GM12878 (cell line): Measurements from ENCODE around the gene LMOD3. TPM values are rescaled to one million over a fixed set of nuclear protein-coding genes. Genes with fewer than 3 reads are reported as not detected.
A peak's percentile ranks its signal among the peaks of the same experiment; 100 is the strongest.

Experiments
- ATAC-seq: fragments of 200-7000 bp; cut with Tn5 transposase; 3 replicates; pipeline ENCODE4 v1.9.1; 2020; ENCODE audit warnings: mild to moderate bottlenecking, moderate library complexity
- BruUV-seq: library from RNA; stranded (reverse); fragments of 400-500 nt; replicated peaks from 2 replicates; lab custom pipeline; 2021; lab: Mats Ljungman, UMichigan
- CTCF ChIA-PET: fragments of 300-600 bp; sonication (Branson Sonifier 250); formaldehyde crosslinking; extraction: SDS; loops from one replicate; lab custom pipeline; 2021; ENCODE audit warnings: inconsistent platforms; lab: Yijun Ruan, JAX
- POLR2A ChIA-PET: fragments of 350-600 bp; formaldehyde crosslinking; extraction: SDS; loops from one replicate; lab custom pipeline; 2021; ENCODE audit warnings: inconsistent platforms; lab: Charles Lee
- RAD21 ChIA-PET: fragments of 300-600 bp; sonication (Branson Sonifier 250); formaldehyde crosslinking; loops from one replicate; lab custom pipeline; 2023; ENCODE audit warnings: antibody characterized with exemption; ENCODE audit not compliant: unreplicated experiment; lab: Charles Lee
- SMC1A ChIA-PET: fragments of 300-600 bp; sonication (Branson Sonifier 250); formaldehyde crosslinking; loops from one replicate; lab custom pipeline; 2023; ENCODE audit not compliant: unreplicated experiment, uncharacterized antibody; lab: Charles Lee
- DNase-seq: peaks from one replicate; pipeline ENCODE4 v3.0.0-alpha.2; 2011; ENCODE audit warnings: low read depth, low spot score
- FAIRE-seq: peaks from 3 replicates; lab custom pipeline; 2011; peaks lifted over from hg19 to GRCh38; lab: Jason Lieb, UNC
- H2AFZ ChIP-seq: 2 replicates; pipeline ENCODE4 v1.6.0; 2011; ENCODE audit warnings: low read depth, low read length, control low read depth; ENCODE audit not compliant: control insufficient read depth
- H3K27ac ChIP-seq: 2 replicates; pipeline ENCODE4 v1.5.1; 2011; ENCODE audit warnings: control low read depth; ENCODE audit not compliant: control insufficient read depth, insufficient read depth
- H3K27me3 ChIP-seq, 2 experiments: replicated peaks in 1 of 2; 2 replicates each; pipeline versions ENCODE4 v1.6.0 to v1.6.1; 2011; ENCODE audit warnings: low read length in 1 of 2; ENCODE audit not compliant: control insufficient read depth in 2 of 2, insufficient read depth in 2 of 2
- H3K36me3 ChIP-seq, 2 experiments: 2 replicates each; pipeline ENCODE4 v1.5.1; 2011; ENCODE audit warnings: low read length in 1 of 2; ENCODE audit not compliant: control insufficient read depth in 2 of 2, insufficient read depth in 2 of 2
- H3K4me1 ChIP-seq: 2 replicates; pipeline ENCODE4 v1.6.1; 2011; ENCODE audit warnings: mild to moderate bottlenecking, low read length, moderate library complexity, mixed read lengths; ENCODE audit not compliant: control insufficient read depth, insufficient read depth
- H3K4me2 ChIP-seq: 2 replicates; pipeline ENCODE4 v1.6.0; 2011; ENCODE audit warnings: control low read depth; ENCODE audit not compliant: control insufficient read depth, insufficient read depth
- H3K4me3 ChIP-seq: fragments of 200-600 bp; sonication (generic); 2 replicates; pipeline ENCODE4 v1.5.1; 2016
- H3K79me2 ChIP-seq: 2 replicates; pipeline ENCODE4 v1.6.0; 2011; ENCODE audit warnings: low read length; ENCODE audit not compliant: control insufficient read depth, insufficient read depth
- H3K9ac ChIP-seq: 2 replicates; pipeline ENCODE4 v1.8.0; 2011; ENCODE audit warnings: low read length, control low read depth, mixed read lengths; ENCODE audit not compliant: control insufficient read depth, insufficient read depth
- H3K9me3 ChIP-seq: replicated peaks from 3 replicates; pipeline ENCODE4 v1.5.1; 2011; ENCODE audit warnings: mild to moderate bottlenecking, low read length; ENCODE audit not compliant: control insufficient read depth, insufficient read depth
- H4K20me1 ChIP-seq: 2 replicates; pipeline ENCODE4 v1.6.0; 2011; ENCODE audit not compliant: control insufficient read depth, insufficient read depth
- CBX3 ChIP-seq: fragments of 200-600 bp; sonication (generic); IDR thresholded peaks from 2 replicates; pipeline ENCODE4 v1.6.1; 2016; ENCODE audit warnings: low read depth, borderline replicate concordance
- DPF2 ChIP-seq: fragments of 450-650 bp; IDR thresholded peaks from 2 replicates; pipeline ENCODE4 v1.6.1; 2017; ENCODE audit warnings: mild to moderate bottlenecking
- EP300 ChIP-seq, 2 experiments: fragments of 150-350 bp in 1 of 2; IDR thresholded peaks; 2 replicates each; pipeline ENCODE4 v1.6.1; 2011 to 2012; ENCODE audit warnings: low read depth in 2 of 2, low read length in 2 of 2, borderline replicate concordance in 1 of 2, improper control_type of control experiment in 1 of 2, inconsistent platforms in 1 of 2; ENCODE audit not compliant: control insufficient read depth in 1 of 2
- IKZF2 ChIP-seq, 2 experiments: fragments of 450-650 bp; IDR thresholded peaks; 2 replicates each; pipeline ENCODE4 v1.6.1; 2017; ENCODE audit warnings: mild to moderate bottlenecking in 2 of 2, moderate library complexity in 2 of 2
- IRF4 ChIP-seq: IDR thresholded peaks from 2 replicates; pipeline ENCODE4 v1.6.1; 2011; ENCODE audit warnings: low read depth, low read length
- NBN ChIP-seq: fragments of 450-650 bp; IDR thresholded peaks from 2 replicates; pipeline ENCODE4 v1.6.1; 2016
- RUNX3 ChIP-seq: IDR thresholded peaks from 2 replicates; pipeline ENCODE4 v1.6.1; 2012; ENCODE audit warnings: low read length, inconsistent platforms
- SPI1 ChIP-seq: IDR thresholded peaks from 2 replicates; pipeline ENCODE4 v1.6.1; 2011; ENCODE audit warnings: low read depth, mild to moderate bottlenecking, low read length, moderate library complexity, borderline replicate concordance; ENCODE audit not compliant: insufficient read depth
- TCF12 ChIP-seq: IDR thresholded peaks from 2 replicates; pipeline ENCODE4 v1.6.1; 2011; ENCODE audit warnings: low read depth, mild to moderate bottlenecking, low read length
- ZNF217 ChIP-seq: fragments of 450-650 bp; IDR thresholded peaks from 2 replicates; pipeline ENCODE4 v1.6.1; 2017; ENCODE audit warnings: antibody characterized with exemption, mild to moderate bottlenecking
- ZNF687 ChIP-seq: fragments of 450-650 bp; IDR thresholded peaks from 2 replicates; pipeline ENCODE4 v1.6.1; 2017; ENCODE audit warnings: mild to moderate bottlenecking, moderate library complexity
- WGBS: methylation state at CpG from one replicate; pipeline ENCODE4 v1.1.6; 2016; ENCODE audit warnings: low lambda C conversion rate; ENCODE audit not compliant: insufficient replicate concordance, insufficient coverage; ENCODE audit errors: missing lambda C conversion rate; 5-methylcytosine and 5-hydroxymethylcytosine counted together
- in situ Hi-C: fragments of 300-500 bp; cut with MboI; formaldehyde crosslinking; loops from 9 replicates; pipeline ENCODE4 v1.14.3; 2018; ENCODE audit warnings: mixed read lengths
- intact Hi-C: fragments of 100-400 bp; cut with micrococcal nuclease; formaldehyde crosslinking; loops from one replicate; pipeline ENCODE4 v1.14.2; 2022; ENCODE audit not compliant: unreplicated experiment
- polyA plus RNA-seq, 11 experiments: library from polyadenylated mRNA; depleted of rRNA in 4 of 11; unstranded in 6 of 11; stranded (reverse) in 5 of 11; fragments of >200 nt; fragmentation: Nextera tagmentation in 4 of 11; fragmentation: Illumina TruSeq in 1 of 11; extraction: Ambion mirVana in 4 of 11; extraction: Trizol in 1 of 11; gene quantifications; 1 replicate in 1 of 11; 2 replicates in 10 of 11; pipeline versions ENCODE4 v1.2.1 to v1.2.3, GENCODE V29; 2011 to 2016; ENCODE audit warnings: inconsistent platforms in 2 of 11, missing spikeins in 2 of 11, low read depth in 1 of 11
- total RNA-seq, 4 experiments: library from RNA; depleted of rRNA in 3 of 4; stranded (reverse); fragments of >200 nt in 3 of 4; fragmentation: Illumina TruSeq in 1 of 4; extraction: Trizol in 1 of 4; gene quantifications; 2 replicates each; pipeline versions ENCODE4 v1.2.1 to v1.2.3, GENCODE V29; 2013 to 2021

LMOD3 gene
- total and polyA plus RNA-seq, 10 of the 15 experiments (the other 5 are each of a cell fraction or from before 2014, with no cell fraction given) = 0.04 to 0.20 (median 0.09) TPM; not detected in 1

GRCh38 chr3:69058947-69059224 is 63.5 kb downstream of the LMOD3 start:
- CTCF ChIA-PET = interaction anchor here (1.0 to 2.2 kb wide), 4 partner anchors 17 to 33 kb away, joined by 3 to 4 read pairs (median 4); no protein-coding TSS in a partner anchor

GRCh38 chr3:69058180-69058946 is 64.0 kb downstream of the LMOD3 start:
- H3K4me2 ChIP-seq = peak overlapping the region; percentile 66
- SMC1A ChIA-PET = interaction anchor here (0.7 to 4.0 kb wide), 11 partner anchors 9 to 145 kb away, joined by 3 to 27 read pairs (median 4); no protein-coding TSS in a partner anchor
- TF ChIP-seq CBX3 = no peak
- TF ChIP-seq ZNF687 = 0 out of 2 replicates have a peak, but pooled peaks have one; percentile 39
- peak; percentile 95 for TF ChIP-seq SPI1
- TF ChIP-seq NBN = no peak
- no peak for TF ChIP-seq TCF12
- TF ChIP-seq IRF4 = 0 out of 2 replicates have a peak, but pooled peaks have one; percentile 28
- TF ChIP-seq IKZF2 (IDR thresholded peaks at IDR 0.05) = peak in 1 of 2 experiments; percentile 32; a peak in 1 of 4 replicates
- peak; percentile 71 for TF ChIP-seq RUNX3
- TF ChIP-seq DPF2 = 0 out of 2 replicates have a peak, but pooled peaks have one; percentile 16
- H3K4me3 ChIP-seq = peak overlapping the region; percentile 31; the same call in 1 of the 2 replicates
- H3K9me3 ChIP-seq = no peaks in the 10 kb centered on the region; the same call in 2 of the 3 replicates
- CTCF ChIA-PET = interaction anchor here (1.0 to 2.2 kb wide), 5 partner anchors 16 to 33 kb away, joined by 3 to 4 read pairs (median 4); no protein-coding TSS in a partner anchor
- RAD21 ChIA-PET = interaction anchor here (1.9 kb wide), 1 partner anchor 26 kb away, joined by 5 read pairs; the partner anchor contains the start of gene ARL6IP5
- DNase-seq (no peak), FAIRE-seq (peak; percentile 27), ATAC-seq (peak; percentile 99)
- in situ Hi-C loops = no loop called here
- H3K9ac ChIP-seq = no peak overlapping the region; the same call in 1 of the 2 replicates
- no peaks in the 10 kb centered on the region for H4K20me1 ChIP-seq
- 3% methylated on average over 3 of the region's 3 CpGs for WGBS
- no TSS peak for BruUV-seq
- POLR2A ChIA-PET = interaction anchor here (0.7 to 2.1 kb wide), 7 partner anchors 10 to 31 kb away, joined by 3 to 7 read pairs (median 5); partner anchors contain the start of gene ARL6IP5
- H3K79me2 ChIP-seq = no peaks in the 10 kb centered on the region; the same call in 1 of the 2 replicates
- H3K27ac ChIP-seq = peak overlapping the region; percentile 82
- H3K27me3 ChIP-seq = no peaks in the 10 kb centered on the region
- H2AFZ ChIP-seq = peak overlapping the region; percentile 76
- peaks cover 1 to 13% of the 10 kb centered on the region in 2 experiments; a peak in 2 of 4 replicates for H3K36me3 ChIP-seq
- H3K4me1 ChIP-seq = peaks cover 10% of the 10 kb centered on the region
- intact Hi-C loops = no loop called here

More at GRCh38 chr3:69058947-69059224, 63.5 kb downstream of the LMOD3 start:
- no peaks in the 10 kb centered on the region; the same call in 1 of the 2 replicates for H3K79me2 ChIP-seq
- H3K9me3 ChIP-seq = no peaks in the 10 kb centered on the region; the same call in 2 of the 3 replicates
- peaks cover 10% of the 10 kb centered on the region for H3K4me1 ChIP-seq
- peak overlapping the region; percentile 31; the same call in 1 of the 2 replicates for H3K4me3 ChIP-seq
- peak overlapping the region; percentile 82 for H3K27ac ChIP-seq
- ChIA-PET SMC1A (interaction anchor here (0.7 to 4.0 kb wide), 10 partner anchors 9 to 144 kb away, joined by 3 to 27 read pairs (median 4); partner anchors contain the start of gene UBA3), RAD21 (interaction anchor here (1.9 kb wide), 1 partner anchor 26 kb away, joined by 5 read pairs; the partner anchor contains the start of gene ARL6IP5), POLR2A (interaction anchor here (0.7 to 2.1 kb wide), 5 partner anchors 16 to 28 kb away, joined by 3 to 7 read pairs (median 5); partner anchors contain the start of gene ARL6IP5)
- intact Hi-C loops (no loop called here), in situ Hi-C loops (no loop called here)
- DNase-seq (no peak), FAIRE-seq (no peak), ATAC-seq (peak; percentile 12; the same call in 2 of the 3 replicates)
- no TSS peak for BruUV-seq
- peaks cover 1 to 18% of the 10 kb centered on the region in 2 experiments; a peak in 2 of 4 replicates for H3K36me3 ChIP-seq
- peak overlapping the region; percentile 66; the same call in 1 of the 2 replicates for H3K4me2 ChIP-seq
- H4K20me1 ChIP-seq = no peaks in the 10 kb centered on the region
- no peak overlapping the region for H2AFZ ChIP-seq
- H3K9ac ChIP-seq = no peak overlapping the region
- 21% methylated on average over 2 of the region's 2 CpGs for WGBS
- no peaks in the 10 kb centered on the region for H3K27me3 ChIP-seq
- TF ChIP-seq EP300 (IDR thresholded peaks at IDR 0.05; ENCODE audit: borderline replicate concordance in 1 of 2, control insufficient read depth in 1 of 2, low read depth in 2 of 2, low read length in 2 of 2) (no peak), ZNF217 (no peak)
- TF ChIP-seq, all 136 proteins: peak for 0
